Glutamatergic neuron (in vitro differentiated cells): ENCODE data around the gene TMEM134. TPM values are rescaled to one million over a fixed set of nuclear protein-coding genes. Genes with fewer than 3 reads are reported as not detected.

Experiments
- DNase-seq: peaks from one replicate; pipeline ENCODE4 v3.0.0; 2022
- H3K27ac Mint-ChIP-seq: one replicate; pipeline ENCODE4 v1.8.0; 2020; ENCODE audit warnings: mild to moderate bottlenecking, mixed read lengths, inconsistent platforms; ENCODE audit not compliant: unreplicated experiment
- H3K27me3 Mint-ChIP-seq: one replicate; pipeline ENCODE4 v1.8.0; 2020; ENCODE audit warnings: mild to moderate bottlenecking, moderate library complexity, mixed read lengths, inconsistent platforms; ENCODE audit not compliant: unreplicated experiment
- H3K36me3 Mint-ChIP-seq: one replicate; pipeline ENCODE4 v1.8.0; 2020; ENCODE audit warnings: mild to moderate bottlenecking, mixed read lengths, inconsistent platforms; ENCODE audit not compliant: unreplicated experiment
- H3K4me1 Mint-ChIP-seq: one replicate; pipeline ENCODE4 v1.8.0; 2020; ENCODE audit warnings: mild to moderate bottlenecking, low read depth, mixed read lengths, inconsistent platforms; ENCODE audit not compliant: unreplicated experiment
- H3K4me3 Mint-ChIP-seq: one replicate; pipeline ENCODE4 v1.8.0; 2020; ENCODE audit warnings: mild to moderate bottlenecking, mixed read lengths, inconsistent platforms; ENCODE audit not compliant: unreplicated experiment
- H3K9me3 Mint-ChIP-seq: one replicate; pipeline ENCODE4 v1.8.0; 2020; ENCODE audit warnings: mild to moderate bottlenecking, moderate library complexity, mixed read lengths, inconsistent platforms; ENCODE audit not compliant: unreplicated experiment
- CTCF ChIP-seq: fragments of 200-600 bp; sonication (generic); IDR thresholded peaks from one replicate; pipeline ENCODE4 v1.5.0; 2021; ENCODE audit not compliant: partially characterized antibody, unreplicated experiment
- total RNA-seq: library from RNA; stranded (reverse); fragmentation: NEBNext Ultra II Directional; extraction: Animal tissue kit (Norgen Biotek cat#: 25700); gene quantifications from one replicate; pipeline ENCODE4 v1.2.1, GENCODE V29; 2021; ENCODE audit not compliant: unreplicated experiment

The TMEM134 gene
- total RNA-seq, 1 donor from 2014 or later: 41.9 TPM

GRCh38 chr11:67502328-67502979, 33.4 kb upstream of the TMEM134 start:
- peaks cover 6% of the 10 kb centered on the region for H3K9me3 Mint-ChIP-seq

GRCh38 chr11:67501854-67502253, 32.8 kb upstream of the TMEM134 start:
- Mint-ChIP-seq H3K27ac (no peak overlapping the region), H3K4me3 (no peak overlapping the region), H3K9me3 (peaks cover 6% of the 10 kb centered on the region), H3K4me1 (peaks cover 4% of the 10 kb centered on the region), H3K27me3 (peaks cover 9% of the 10 kb centered on the region), H3K36me3 (no peaks in the 10 kb centered on the region)
- TF ChIP-seq CTCF: no peak
- no peak for DNase-seq

More at GRCh38 chr11:67502328-67502979, 33.4 kb upstream of the TMEM134 start:
- Mint-ChIP-seq H3K27ac (no peak overlapping the region), H3K36me3 (no peaks in the 10 kb centered on the region), H3K4me3 (peak overlapping the region; percentile 79), H3K27me3 (peaks cover 11% of the 10 kb centered on the region), H3K4me1 (peaks cover 7% of the 10 kb centered on the region)
- no peak for TF ChIP-seq CTCF
- DNase-seq: no peak

- no peak for TF ChIP-seq CTCF
- no peak for DNase-seq
- Mint-ChIP-seq H3K27me3 (peaks cover 9% of the 10 kb centered on the region), H3K36me3 (no peaks in the 10 kb centered on the region), H3K4me1 (peaks cover 4% of the 10 kb centered on the region), H3K9me3 (peaks cover 3% of the 10 kb centered on the region), H3K27ac (no peak overlapping the region), H3K4me3 (no peak overlapping the region)
Measured at GRCh38 chr11:67500831-67501715, 32.0 kb upstream of the TMEM134 start.

- H3K4me3 Mint-ChIP-seq: no peak overlapping the region
- H3K4me1 Mint-ChIP-seq: peaks cover 4% of the 10 kb centered on the region
- DNase-seq: no peak
- no peak for TF ChIP-seq CTCF
- H3K27ac Mint-ChIP-seq: no peak overlapping the region
- no peaks in the 10 kb centered on the region for H3K36me3 Mint-ChIP-seq
- H3K27me3 Mint-ChIP-seq: peaks cover 8% of the 10 kb centered on the region
- peaks cover 3% of the 10 kb centered on the region for H3K9me3 Mint-ChIP-seq
Measured at GRCh38 chr11:67500484-67500821, 31.4 kb upstream of the TMEM134 start.
